Rectal smooth muscle tissue (tissue), 1 donor: Measurements from ENCODE around the gene TXN.
A peak's percentile ranks its signal among the peaks of the same experiment; 100 is the strongest.

Experiments used
- H3K27ac ChIP-seq: one replicate; pipeline ENCODE4 v1.7.0; 2013; ENCODE audit warnings: low read depth, low read length, inconsistent platforms
- H3K27me3 ChIP-seq: one replicate; pipeline ENCODE4 v1.7.0; 2013; ENCODE audit warnings: low read length; ENCODE audit not compliant: control insufficient read depth, insufficient read depth
- H3K36me3 ChIP-seq: one replicate; pipeline ENCODE4 v1.7.0; 2013; ENCODE audit warnings: low read length; ENCODE audit not compliant: control insufficient read depth, insufficient read depth
- H3K4me1 ChIP-seq: one replicate; pipeline ENCODE4 v1.7.0; 2013; ENCODE audit warnings: low read length; ENCODE audit not compliant: control insufficient read depth, insufficient read depth
- H3K4me3 ChIP-seq: one replicate; pipeline ENCODE4 v1.7.0; 2013; ENCODE audit warnings: low read length
- H3K9ac ChIP-seq: one replicate; pipeline ENCODE4 v1.7.0; 2013; ENCODE audit warnings: low read length

TXN gene

GRCh38 chr9:110256380-110257096, at the start of gene TXN:
TXN (minus strand) TSS chr9:110256507; CDS start chr9:110256435, 72 bp downstream.
- H3K27me3 ChIP-seq: no peaks in the 10 kb centered on the region
- H3K36me3 ChIP-seq: no peaks in the 10 kb centered on the region
- H3K9ac ChIP-seq: peak within 1 kb of the TSS; percentile 98
- H3K4me1 ChIP-seq: peaks cover 6% of the 10 kb centered on the region
- H3K4me3 ChIP-seq: peak within 1 kb of the TSS; percentile 96
- peak within 1 kb of the TSS; percentile 91 for H3K27ac ChIP-seq

GRCh38 chr9:110303133-110303532, 46.8 kb upstream of the TXN start:
- Histone ChIP-seq H3K9ac (no peak overlapping the region), H3K27ac (no peak overlapping the region), H3K4me3 (no peak overlapping the region), H3K27me3 (no peaks in the 10 kb centered on the region), H3K4me1 (no peaks in the 10 kb centered on the region), H3K36me3 (no peaks in the 10 kb centered on the region)

- H3K4me1 ChIP-seq: no peaks in the 10 kb centered on the region
- H3K9ac ChIP-seq: no peak overlapping the region
- no peaks in the 10 kb centered on the region for H3K27me3 ChIP-seq
- H3K4me3 ChIP-seq: no peak overlapping the region
- H3K27ac ChIP-seq: no peak overlapping the region
- H3K36me3 ChIP-seq: no peaks in the 10 kb centered on the region
Observed at GRCh38 chr9:110298043-110298605, 41.8 kb upstream of the TXN start.

- Histone ChIP-seq H3K9ac (no peak overlapping the region), H3K27ac (no peak overlapping the region), H3K36me3 (no peaks in the 10 kb centered on the region), H3K4me3 (no peak overlapping the region), H3K4me1 (no peaks in the 10 kb centered on the region), H3K27me3 (no peaks in the 10 kb centered on the region)
Observed at GRCh38 chr9:110293248-110293647, 36.9 kb upstream of the TXN start.

- Histone ChIP-seq H3K4me3 (no peak overlapping the region), H3K27ac (no peak overlapping the region), H3K4me1 (no peaks in the 10 kb centered on the region), H3K36me3 (no peaks in the 10 kb centered on the region), H3K9ac (no peak overlapping the region), H3K27me3 (no peaks in the 10 kb centered on the region)
Observed at GRCh38 chr9:110291921-110292557, 35.7 kb upstream of the TXN start.

- Histone ChIP-seq H3K27ac (no peak overlapping the region), H3K4me1 (no peaks in the 10 kb centered on the region), H3K27me3 (no peaks in the 10 kb centered on the region), H3K4me3 (no peak overlapping the region), H3K36me3 (no peaks in the 10 kb centered on the region), H3K9ac (no peak overlapping the region)
Observed at GRCh38 chr9:110290001-110290400, 33.7 kb upstream of the TXN start.

GRCh38 chr9:110288503-110288902, 32.2 kb upstream of the TXN start:
- Histone ChIP-seq H3K27me3 (no peaks in the 10 kb centered on the region), H3K27ac (no peak overlapping the region), H3K4me3 (no peak overlapping the region), H3K9ac (no peak overlapping the region), H3K36me3 (no peaks in the 10 kb centered on the region), H3K4me1 (no peaks in the 10 kb centered on the region)

- Histone ChIP-seq H3K4me3 (no peak overlapping the region), H3K9ac (no peak overlapping the region), H3K36me3 (no peaks in the 10 kb centered on the region), H3K4me1 (no peaks in the 10 kb centered on the region), H3K27me3 (no peaks in the 10 kb centered on the region), H3K27ac (no peak overlapping the region)
Observed at GRCh38 chr9:110287289-110287680, 31.0 kb upstream of the TXN start.

- no peak overlapping the region for H3K9ac ChIP-seq
- no peaks in the 10 kb centered on the region for H3K4me1 ChIP-seq
- H3K4me3 ChIP-seq: no peak overlapping the region
- H3K27ac ChIP-seq: no peak overlapping the region
- H3K36me3 ChIP-seq: no peaks in the 10 kb centered on the region
- H3K27me3 ChIP-seq: no peaks in the 10 kb centered on the region
Observed at GRCh38 chr9:110284211-110284844, 28.0 kb upstream of the TXN start.

GRCh38 chr9:110283751-110284150, 27.4 kb upstream of the TXN start:
- H3K9ac ChIP-seq: no peak overlapping the region
- H3K36me3 ChIP-seq: no peaks in the 10 kb centered on the region
- no peak overlapping the region for H3K27ac ChIP-seq
- H3K4me3 ChIP-seq: no peak overlapping the region
- no peaks in the 10 kb centered on the region for H3K27me3 ChIP-seq
- no peaks in the 10 kb centered on the region for H3K4me1 ChIP-seq

GRCh38 chr9:110282739-110283081, 26.4 kb upstream of the TXN start:
- Histone ChIP-seq H3K36me3 (no peaks in the 10 kb centered on the region), H3K27me3 (no peaks in the 10 kb centered on the region), H3K27ac (no peak overlapping the region), H3K4me3 (no peak overlapping the region), H3K4me1 (no peaks in the 10 kb centered on the region), H3K9ac (no peak overlapping the region)

- Histone ChIP-seq H3K27me3 (no peaks in the 10 kb centered on the region), H3K9ac (no peak overlapping the region), H3K36me3 (no peaks in the 10 kb centered on the region), H3K4me1 (no peaks in the 10 kb centered on the region), H3K4me3 (no peak overlapping the region), H3K27ac (no peak overlapping the region)
Observed at GRCh38 chr9:110282018-110282738, 25.9 kb upstream of the TXN start.
